ENCODE measurements around the gene GALNT5.

Gene GALNT5

DNA sequence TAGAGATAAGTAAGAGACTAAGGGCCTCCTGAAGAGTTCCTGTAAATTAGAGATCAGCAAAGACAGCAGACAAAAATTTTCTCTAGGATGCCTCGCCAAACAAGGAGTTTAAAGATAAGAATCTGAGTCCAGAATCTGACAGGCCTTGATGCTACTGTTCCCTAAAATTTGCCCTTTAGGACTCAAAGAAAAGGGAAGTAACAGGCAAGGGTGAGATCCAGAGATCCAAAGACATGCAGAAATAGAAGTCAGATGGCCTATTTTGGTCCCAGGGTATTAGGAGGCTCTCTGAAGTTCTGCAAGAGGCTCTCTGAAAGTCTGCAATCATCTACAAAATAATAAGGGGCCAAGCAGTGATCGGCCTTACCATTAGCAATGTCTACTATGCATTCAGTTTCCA lies 33.0 kb downstream of the GALNT5 start:
- DNase-seq (ENCODE audit: low spot score): no peak

DNA sequence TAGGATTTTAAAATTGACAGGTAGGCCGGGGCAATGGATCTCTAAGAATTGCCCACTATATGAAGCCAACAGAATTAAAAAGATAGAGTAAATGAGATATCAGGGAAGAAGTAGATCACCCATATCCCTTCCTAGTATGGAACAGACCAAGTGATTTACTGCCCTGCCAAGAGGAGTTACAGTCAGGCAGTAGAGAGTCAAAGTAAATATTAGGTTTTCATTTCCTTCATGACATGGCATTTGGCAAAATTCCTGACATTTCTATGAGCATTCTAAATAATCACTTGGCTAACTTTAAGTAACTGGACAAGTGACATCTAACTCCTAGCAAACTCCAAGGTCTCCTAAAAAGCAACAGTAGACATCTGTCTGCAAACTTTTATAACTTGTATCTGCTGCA lies 33.5 kb downstream of the GALNT5 start:
- DNase-seq (ENCODE audit: low spot score): no peak

DNA sequence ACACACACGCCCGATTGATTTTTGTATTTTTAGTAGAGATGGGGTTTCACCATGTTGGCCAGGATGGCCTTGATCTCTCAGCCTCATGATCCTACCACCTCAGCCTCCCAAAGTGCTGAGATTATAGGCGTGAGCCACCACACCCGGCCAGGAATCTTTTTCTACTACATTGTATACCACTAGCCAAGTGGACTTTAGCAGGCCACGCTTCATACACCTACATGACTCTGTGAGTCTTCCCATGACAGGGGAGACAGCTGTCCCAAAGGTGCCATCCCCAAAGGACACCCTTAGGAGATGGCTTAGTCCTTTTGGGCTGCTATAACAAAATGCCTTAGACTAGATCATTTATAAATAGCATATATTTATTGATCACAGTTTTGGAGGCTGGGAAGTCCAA lies 35.3 kb downstream of the GALNT5 start:
- DNase-seq (ENCODE audit: low spot score): no peak

DNA sequence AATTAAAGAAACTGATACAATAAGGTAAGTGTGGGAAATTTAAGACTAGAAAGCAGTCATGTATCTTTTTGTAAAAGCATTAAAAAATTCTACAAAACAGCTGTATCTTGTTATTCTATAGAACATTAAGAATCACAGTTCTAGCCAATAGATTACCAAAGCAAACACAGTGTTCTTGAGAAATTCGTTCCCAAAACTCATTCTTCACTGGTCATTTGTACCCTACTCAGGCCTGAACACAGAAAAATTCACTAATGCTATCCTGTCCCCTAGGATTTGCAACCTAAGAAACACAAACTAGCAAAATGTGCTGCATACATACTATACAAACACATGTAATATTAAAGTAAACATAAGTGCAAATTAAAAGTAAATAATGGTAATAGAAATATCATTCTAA lies 39.0 kb downstream of the GALNT5 start:
- DNase-seq (ENCODE audit: low spot score): no peak

DNA sequence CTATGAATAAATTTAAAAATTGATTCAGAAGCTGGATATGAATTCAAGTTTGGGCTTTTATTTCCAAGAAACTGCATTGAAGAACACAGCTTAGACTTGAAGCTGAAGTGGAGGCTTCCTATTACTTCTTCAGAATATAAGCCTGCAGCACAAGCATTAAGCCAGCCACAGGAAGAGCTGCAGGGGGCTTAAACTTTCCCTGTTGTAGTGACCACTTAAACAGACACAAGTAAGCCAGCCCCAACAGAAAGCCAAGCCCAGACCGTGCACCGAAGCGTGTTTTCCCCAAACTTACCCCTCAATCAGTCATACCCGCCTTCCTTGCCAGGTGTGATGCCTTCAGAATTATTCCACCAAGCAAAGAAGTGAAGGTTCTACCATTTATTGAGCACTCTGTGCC lies 39.5 kb downstream of the GALNT5 start:
- DNase-seq (ENCODE audit: low spot score): no peak

DNA sequence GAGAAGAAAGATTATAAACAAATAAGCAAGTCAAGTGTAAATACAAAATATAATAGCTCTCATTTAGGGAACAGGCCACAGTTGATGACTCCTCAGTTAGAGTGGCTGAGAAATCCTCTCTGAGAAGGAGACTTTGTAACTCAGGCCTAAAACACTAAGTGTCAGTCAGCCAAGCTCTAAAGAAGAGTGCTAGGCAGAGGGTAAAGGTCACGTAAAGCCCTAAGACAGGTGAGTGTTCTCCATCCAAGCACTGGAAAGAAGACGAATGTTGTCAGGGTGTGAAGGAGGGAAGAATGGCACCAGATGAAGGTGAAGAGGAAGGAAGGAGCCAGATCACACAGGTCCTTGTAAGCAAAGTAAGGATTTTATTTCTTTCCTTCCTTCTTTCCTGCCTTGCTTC lies 43.8 kb downstream of the GALNT5 start:
- no peak for DNase-seq (ENCODE audit: low spot score)

DNA sequence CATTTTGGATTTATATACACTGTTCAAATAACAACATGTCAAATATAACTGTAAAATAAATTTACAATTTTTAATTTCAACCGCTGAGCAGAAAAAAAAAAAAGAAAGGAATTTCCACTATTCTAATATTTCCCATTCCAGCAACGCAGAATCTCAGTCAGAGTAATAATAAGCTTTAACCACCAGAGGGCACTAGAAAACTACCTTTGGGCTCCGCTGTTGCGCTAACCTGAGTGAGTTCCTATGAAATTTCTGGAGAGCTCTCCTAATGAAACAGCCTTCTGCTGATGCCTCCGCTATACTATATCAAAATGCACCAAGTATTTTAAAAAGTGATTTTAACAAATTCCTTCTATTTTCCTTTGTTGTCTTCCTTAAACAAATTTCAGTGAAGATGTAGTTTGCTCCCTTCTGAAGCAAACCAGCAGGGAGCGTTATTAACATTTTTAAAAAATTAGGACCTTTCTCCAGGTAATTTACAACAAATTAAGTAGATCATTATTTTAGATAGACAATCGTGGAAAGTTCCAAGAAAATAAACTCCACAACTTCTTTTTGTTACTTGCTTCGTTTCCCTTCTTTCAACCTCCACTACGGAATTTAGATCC lies 45.1 kb downstream of the GALNT5 start:
- peak; percentile 63 for DNase-seq (ENCODE audit: low spot score)

DNA sequence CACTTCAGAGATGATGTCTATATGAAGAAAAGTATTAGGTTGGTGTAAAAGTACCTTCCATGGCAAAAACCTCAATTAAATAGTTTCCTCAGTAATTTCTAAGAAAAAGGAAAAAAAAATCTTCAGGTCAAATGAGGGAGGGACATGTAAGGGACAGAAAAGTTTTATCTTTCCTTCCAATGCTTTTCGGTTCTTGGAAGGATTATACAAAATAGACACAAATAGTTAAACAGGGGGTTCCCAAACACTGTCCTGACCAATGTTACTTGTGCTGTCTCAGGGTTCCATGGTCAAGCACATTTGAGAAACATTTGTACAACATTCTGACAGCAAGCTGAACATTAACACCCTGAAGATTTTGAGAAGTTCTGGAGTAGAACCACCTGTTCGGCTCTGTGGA lies 46.1 kb downstream of the GALNT5 start:
- DNase-seq (ENCODE audit: low spot score): no peak

DNA sequence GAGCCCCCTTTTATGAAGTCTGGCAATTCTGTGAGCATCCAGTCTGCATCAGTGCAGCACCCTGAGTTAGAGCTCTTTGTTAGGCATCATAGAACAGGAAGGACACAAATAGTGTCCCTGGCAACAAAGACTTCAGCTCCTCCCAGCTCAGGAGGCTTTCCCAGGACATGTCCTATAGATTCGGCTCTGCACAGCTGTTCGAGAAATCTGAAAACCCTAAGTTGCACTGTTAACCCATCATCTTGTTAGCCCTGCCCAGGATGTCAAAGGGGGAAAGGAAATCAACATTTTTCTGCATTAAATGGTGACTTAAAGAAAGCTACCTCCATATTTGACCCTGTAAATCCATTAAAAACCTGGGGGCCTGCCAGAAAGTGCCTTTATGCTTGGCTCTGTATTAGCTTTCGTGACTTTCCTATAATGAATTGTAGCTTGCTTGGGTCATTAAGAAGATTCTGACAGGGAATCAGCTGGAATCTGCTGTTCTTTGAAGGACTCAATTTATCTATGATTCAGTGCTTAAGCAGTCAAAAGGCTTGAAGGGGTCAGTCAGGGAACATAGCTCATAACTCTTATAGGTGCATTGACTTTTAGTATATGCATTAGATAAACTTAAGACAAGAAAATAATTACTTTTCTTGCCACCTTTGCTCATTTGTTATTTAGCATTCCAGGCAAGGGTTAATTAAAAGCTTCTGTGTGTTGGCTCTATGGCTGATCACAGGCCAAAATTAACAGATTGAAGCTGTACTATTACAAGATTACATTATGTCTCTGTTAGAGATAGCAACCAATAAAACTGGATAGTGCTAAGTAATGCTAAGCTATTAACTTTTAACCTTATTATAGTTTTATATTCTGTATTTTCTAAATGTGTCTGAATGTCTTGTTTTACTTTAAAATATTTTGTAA lies 47.6 kb downstream of the GALNT5 start:
- DNase-seq (ENCODE audit: low spot score): no peak

DNA sequence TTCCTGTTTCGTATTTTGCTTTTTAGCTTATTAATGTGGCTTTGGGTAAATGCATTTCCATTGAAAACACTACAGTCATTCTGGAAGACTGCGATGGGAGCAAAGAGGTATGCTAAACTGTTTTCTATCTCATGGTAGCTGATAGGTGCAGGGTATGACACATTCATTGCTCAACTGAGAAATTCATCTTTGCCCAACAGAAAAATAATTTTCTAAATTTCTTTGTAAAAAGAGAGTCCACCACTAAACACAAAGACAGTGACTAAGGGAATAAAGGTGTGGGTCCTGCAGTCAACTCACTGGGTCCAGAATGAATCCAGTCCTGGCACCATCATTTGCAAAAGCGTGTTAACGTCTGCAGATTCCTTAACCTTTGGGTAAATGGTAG lies 48.2 kb downstream of the GALNT5 start:
- DNase-seq (ENCODE audit: low spot score): no peak

DNA sequence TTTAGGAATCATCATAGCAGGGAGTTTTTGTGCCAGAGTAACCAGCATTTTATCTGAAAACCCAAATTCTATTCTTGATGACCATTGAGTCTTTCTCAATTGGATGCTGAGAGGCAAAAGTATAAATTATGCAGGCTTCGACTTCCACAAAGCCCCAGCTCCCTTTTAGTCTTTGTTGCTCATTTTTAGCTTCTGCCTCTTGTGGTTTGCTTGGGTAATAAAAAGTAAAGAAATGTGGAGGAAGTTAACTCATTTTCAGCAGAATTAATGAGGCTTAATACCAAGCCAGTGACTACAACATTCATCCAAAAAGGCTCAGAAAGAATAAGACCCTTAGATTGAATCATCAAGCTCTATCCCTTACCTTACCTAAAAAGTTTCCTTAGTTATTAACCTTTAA lies 49.5 kb downstream of the GALNT5 start:
- no peak for DNase-seq (ENCODE audit: low spot score)

DNA sequence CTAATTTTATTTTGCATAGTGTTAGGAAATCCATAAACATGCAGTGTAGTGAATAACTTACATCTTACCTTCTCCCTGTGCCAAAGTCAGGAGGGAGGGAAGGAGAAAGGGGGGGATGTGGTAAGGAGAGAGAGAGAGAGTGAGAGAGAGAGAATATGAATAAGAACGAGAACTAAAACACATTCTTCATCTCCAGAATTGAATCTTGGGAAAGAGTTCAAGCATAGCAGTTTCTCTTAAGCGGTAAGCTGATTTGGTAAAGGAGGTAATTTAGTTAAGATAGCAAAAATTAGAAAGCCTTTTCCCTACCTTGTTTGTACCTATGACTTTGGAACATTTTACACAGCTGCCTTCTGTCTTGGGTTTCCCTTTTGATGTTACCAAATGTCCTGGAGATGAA lies 52.4 kb downstream of the GALNT5 start:
- DNase-seq (ENCODE audit: low spot score): no peak

DNA sequence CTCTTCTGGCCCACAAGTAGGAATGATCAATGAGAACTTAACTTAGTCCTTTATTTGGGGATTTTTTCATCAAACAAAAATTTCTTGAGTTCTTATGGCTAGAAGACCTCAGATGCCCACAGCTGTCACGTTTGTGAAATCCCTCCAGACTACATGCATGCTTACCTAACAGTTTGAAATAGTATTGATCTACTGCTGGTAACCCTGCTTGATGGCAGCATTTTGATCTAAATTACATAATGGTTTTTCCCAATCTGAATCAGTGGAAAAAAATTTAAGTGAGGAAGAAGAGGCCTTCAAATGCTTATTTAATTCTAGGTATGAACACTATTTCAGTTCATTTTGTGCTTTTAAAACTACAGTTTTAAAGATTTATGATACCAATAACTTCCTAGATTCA lies 54.2 kb downstream of the GALNT5 start:
- DNase-seq (ENCODE audit: low spot score): no peak

DNA sequence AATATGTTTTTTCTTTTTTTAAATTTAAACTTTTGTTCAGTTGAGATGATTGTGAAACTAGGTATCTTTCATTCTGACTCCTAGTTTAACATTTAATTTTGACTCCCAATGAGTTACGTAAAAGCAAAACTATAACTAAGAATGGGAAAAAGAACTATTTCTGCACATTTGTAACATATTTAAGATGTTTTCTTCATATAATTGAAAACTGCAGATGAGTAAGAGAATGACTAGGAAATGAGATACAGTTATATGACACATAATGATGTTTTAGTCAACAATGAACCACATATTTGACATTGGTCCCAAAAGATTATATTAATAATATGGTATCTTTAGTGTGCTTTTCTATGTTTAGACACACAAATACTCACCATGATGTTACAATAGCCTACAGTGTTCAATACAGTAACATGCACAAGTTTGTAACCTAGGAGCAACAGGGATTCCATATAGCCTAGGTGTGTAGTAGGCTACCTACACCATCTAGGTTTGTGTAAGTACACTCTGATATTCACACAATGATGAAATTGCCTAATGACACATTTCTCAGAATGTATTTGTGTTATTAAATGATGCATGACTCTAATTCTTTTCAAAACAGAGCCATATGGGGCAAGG lies 55.5 kb downstream of the GALNT5 start:
- DNase-seq (ENCODE audit: low spot score): no peak

DNA sequence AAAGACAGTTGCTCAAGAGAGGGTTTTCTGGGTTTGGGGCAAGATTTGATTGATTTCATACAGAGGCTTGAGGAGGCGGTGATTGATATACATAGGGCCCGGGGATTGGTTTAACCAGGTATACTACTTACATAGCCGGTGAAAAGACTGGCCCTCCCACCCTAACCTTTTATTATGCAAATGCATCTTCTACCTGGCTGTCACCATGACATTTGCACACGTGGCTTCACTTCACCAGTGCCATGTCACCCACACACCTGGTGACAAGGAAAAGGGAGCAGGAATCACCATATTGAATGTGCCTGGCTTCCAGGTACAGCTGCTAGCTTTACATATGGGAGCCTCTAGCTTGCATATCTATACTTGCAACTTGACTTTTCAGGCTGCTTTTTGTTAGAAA lies 58.4 kb downstream of the GALNT5 start:
- DNase-seq (ENCODE audit: low spot score): no peak

DNA sequence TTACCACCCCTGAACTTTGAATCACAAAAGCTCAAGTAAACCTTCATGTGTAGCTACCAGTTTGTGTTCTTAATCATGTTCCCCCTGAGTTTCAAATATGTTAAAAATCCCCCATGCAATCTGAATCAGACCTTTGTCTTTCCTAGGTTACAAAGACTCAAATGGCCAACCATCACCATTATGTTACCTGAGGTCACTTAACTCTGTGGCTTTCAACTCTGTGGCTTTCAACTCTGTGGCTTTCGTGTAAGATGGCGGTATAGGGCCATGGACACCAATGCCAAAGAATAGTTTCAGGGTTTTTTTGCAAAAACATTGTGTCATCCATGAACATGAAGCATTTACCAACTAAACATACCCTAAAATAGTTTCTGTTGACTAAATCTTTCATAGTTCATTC lies 61.4 kb downstream of the GALNT5 start:
- no peak for DNase-seq (ENCODE audit: low spot score)

DNA sequence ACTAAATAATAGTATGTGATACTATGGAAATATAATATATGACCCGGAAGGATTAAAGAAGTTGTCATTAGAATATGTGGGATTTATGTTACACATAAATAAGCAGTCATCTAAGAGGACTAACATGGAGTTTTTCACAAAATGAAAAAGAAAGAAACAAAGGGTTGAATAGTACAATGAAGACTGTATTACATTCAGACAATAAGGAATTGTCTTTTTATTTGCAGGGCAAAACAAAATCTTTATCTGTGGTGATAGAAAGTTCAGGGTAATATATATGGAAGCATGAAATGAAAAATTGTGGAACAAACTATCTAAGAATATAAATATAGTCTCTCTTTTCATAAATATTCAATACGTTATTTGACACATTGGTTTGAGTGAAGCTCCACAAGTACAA lies 62.3 kb downstream of the GALNT5 start:
- DNase-seq (ENCODE audit: low spot score): no peak

DNA sequence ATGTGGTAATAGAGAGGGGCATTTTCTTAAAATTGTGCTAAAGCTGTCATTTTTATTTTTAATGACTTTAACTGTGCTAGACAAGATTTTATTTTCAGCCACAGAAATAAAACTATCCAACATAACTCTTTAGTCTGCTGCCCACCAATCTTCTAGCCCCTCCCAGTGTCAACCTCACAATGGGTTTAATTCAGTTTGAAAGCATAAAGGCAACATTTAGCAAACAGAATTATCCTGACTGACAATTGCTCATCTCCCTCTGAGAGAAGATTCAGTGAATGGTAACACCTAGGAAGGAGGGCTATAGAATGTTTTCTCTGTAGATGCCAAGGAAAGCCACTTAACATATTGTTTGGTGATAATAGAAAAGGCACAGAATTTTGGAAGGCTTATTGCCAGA lies 62.9 kb downstream of the GALNT5 start:
- no peak for DNase-seq (ENCODE audit: low spot score)

DNA sequence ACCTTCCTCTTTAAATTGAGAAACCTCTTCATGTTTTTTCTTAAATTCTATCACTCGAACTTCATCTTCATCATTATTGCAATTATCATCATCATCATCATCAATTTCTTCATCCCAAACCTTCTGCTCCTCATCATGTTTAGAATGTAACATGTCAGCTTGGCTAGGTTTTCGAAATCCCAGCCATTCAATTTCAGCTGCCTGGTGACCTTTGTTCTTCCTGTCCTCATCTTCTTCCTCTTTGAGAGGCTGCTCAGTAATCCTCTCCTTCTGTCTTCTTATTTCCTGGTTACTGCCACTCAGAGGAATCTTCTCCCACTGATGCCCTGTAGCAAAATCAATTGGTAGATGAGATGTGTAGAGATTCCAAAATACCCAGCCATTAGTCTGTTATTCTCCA lies 64.0 kb downstream of the GALNT5 start:
- DNase-seq (ENCODE audit: low spot score): no peak

DNA sequence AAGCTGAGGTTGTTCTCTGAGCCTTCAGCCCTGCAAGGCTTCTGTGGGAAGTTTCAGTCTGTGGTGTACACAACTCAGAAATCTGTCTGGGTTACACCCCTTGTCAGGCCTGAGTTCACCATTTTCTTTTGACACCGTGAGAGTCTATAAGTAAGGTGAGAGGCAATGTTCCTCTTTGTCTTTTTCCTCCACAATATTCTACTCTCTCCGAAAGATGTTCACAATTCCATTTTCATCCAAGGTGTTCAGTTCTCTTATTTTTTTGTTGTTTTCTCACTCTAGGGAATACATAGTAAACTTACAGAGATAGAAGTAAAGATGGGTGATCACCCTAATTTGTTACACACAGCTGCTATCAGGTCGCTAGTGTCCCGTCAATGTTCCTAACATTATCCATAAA lies 64.9 kb downstream of the GALNT5 start:
- no peak for DNase-seq (ENCODE audit: low spot score)

DNA sequence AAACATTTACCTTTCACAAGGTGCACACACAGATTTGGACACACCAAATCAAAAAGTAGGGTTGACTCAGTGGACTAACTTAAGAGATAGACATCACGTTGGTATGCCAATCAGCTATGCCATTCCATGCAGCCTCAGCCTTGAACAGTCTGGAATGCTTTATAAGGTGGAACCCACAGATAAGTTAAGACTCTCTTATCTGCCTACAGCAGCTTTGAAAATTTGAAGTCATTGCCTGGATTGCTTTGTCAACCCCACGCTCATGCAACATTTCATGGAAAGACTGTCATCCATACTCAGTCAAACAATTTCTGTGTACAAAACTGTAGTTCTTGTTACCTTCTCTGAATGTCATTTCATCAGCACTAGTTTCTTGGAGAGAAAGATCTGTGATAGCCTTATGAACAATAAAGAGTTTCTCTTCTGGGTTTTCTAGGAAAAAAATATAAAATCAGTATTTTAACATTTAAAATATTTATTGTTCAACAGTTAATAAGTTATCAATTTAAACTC lies 66.9 kb downstream of the GALNT5 start:
- DNase-seq (ENCODE audit: low spot score): no peak

DNA sequence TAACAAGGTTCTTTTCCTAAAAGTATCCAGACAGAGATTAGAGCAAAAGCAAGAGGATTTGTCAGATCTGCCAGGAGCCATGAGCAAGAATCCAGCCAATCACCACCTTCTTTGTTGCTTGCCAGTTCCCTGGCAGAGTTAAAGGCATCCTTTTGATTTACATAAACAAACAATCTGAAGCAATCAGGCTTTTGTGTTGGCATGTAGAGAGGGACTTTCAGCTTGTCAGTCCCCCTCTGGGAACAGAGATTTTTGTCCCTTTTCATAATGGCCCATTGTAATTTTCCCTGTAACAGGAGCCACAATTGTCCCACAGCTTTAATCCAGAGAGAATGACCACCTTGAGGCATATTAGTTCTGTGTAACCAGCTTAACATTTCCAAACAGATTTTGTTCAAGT lies 68.3 kb downstream of the GALNT5 start, which contains the start of gene ERMN:
ERMN (minus strand) TSS at position 39 of the 400 bp plus-strand sequence. CDS start 182 bp downstream, outside the sequence.
- DNase-seq (ENCODE audit: low spot score): no peak

DNA sequence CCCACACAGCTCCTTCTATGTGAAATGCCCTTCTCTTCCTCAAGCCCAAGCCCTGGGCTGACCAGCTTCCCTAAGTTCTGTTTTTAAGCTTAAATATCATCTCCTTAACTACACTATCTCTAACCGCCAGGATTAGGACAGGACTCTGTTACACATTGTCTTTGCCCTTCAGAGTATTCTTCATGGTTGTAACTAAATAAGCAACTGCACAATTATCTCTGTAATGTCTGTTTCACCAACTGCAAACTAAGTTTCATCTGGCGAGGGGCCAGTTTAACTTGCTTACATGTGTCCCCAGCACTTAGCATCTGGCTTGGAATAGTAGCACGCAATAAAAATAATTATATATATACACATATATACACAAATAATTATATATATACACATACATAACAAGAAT lies 69.2 kb downstream of the GALNT5 start:
- DNase-seq (ENCODE audit: low spot score): no peak
